C4-2B (cell line): ENCODE measurements around the gene KCNK3.
"Not testable (repeated sequence)": the region's sequence is repeated elsewhere in the genome, so short reads cannot be mapped to it uniquely, and the experiment has no call there.

ENCODE experiments used
- H3K27ac ChIP-seq: fragments of 450-650 bp; 2 replicates; pipeline ENCODE4 v1.5.1; 2017
- ZFX ChIP-seq: fragments of 450-650 bp; IDR thresholded peaks from 2 replicates; pipeline ENCODE4 v1.6.1; 2017
- TF ChIP-seq, protein P1 (sequence below): fragments of 450-650 bp; conservative IDR thresholded peaks from 2 replicates; pipeline ENCODE4 v1.5.1; 2017; ENCODE audit warnings: mild to moderate bottlenecking

KCNK3 gene

DNA sequence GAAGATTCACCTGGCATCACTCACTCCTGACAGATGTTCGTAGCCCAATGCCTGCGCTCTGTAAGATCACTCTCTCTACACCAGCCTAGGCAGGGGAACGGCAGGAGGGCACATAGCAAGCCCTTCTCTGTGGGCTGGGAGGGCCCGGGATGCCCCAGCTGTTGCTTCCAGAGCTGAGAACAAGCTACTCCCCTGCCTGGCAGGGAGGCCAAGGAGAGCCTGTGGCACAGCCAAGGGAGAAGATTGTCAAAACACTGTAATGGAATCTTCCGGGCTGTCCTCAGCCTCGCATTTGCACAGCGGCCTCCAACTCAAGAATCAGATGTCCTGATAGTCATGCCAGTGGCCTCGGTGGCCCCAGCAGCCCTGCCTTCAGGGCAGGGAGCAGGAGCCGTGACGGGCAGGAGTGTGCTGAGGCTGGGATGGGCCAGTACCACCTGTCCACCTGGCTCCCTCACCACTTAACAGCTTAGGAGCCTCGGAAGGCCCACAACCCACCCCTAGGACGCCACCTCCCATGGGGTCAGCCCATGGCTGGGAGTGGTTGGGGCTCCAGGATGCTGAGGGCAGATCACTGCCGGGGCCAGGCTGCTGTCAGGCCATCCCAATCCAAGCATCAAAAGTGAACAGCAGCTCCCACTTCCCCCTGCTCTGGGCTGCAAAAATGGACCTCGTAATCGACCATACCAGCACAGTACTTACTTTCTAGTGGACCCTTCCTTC is 49.7 kb downstream of the KCNK3 start:
- TF ChIP-seq, protein P1, sequence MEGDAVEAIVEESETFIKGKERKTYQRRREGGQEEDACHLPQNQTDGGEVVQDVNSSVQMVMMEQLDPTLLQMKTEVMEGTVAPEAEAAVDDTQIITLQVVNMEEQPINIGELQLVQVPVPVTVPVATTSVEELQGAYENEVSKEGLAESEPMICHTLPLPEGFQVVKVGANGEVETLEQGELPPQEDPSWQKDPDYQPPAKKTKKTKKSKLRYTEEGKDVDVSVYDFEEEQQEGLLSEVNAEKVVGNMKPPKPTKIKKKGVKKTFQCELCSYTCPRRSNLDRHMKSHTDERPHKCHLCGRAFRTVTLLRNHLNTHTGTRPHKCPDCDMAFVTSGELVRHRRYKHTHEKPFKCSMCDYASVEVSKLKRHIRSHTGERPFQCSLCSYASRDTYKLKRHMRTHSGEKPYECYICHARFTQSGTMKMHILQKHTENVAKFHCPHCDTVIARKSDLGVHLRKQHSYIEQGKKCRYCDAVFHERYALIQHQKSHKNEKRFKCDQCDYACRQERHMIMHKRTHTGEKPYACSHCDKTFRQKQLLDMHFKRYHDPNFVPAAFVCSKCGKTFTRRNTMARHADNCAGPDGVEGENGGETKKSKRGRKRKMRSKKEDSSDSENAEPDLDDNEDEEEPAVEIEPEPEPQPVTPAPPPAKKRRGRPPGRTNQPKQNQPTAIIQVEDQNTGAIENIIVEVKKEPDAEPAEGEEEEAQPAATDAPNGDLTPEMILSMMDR: no peak
- no peak for TF ChIP-seq ZFX
- no peak overlapping the region for H3K27ac ChIP-seq

DNA sequence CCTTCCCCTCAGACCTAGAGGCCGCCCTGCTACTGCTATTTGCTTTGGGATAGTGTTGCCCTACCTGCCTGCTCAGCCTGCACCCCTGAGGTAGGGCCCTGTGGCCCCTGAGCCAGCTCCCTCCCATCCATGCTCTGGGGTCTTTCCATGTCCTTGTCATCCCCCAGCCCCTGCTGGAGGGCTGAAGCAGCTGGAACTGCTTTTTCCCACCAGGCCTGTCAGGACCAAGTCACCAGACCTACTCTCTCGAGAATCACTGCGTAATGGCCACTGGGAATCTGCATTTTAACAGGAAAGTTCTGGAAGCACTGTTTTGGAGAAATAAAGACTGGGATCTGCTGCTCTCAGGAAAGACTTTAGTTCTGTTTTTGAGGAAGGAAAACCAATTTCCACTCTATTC is 51.3 kb downstream of the KCNK3 start:
- TF ChIP-seq, protein P1: no peak
- TF ChIP-seq ZFX: no peak
- no peak overlapping the region for H3K27ac ChIP-seq

DNA sequence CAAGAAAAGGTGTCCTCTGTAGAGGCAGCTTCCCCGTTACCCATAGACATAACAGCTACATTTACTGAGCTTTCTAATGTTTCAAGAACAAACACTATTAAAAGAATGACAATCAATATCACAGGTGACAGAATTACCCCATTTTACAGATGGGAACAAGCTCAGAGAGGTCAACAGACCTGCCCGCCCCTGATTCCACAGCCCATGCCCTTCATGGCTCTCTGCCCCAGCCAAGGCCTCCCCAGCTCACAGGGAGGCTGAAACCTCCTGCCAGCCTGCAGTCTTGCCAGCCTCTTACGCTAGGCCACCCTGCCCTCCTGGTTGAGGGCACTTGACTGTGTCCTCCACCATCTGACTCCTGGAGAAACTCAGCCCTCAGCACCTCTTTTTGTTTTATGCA is 52.4 kb downstream of the KCNK3 start:
- TF ChIP-seq, protein P1: no peak
- no peak for TF ChIP-seq ZFX
- no peak overlapping the region for H3K27ac ChIP-seq

DNA sequence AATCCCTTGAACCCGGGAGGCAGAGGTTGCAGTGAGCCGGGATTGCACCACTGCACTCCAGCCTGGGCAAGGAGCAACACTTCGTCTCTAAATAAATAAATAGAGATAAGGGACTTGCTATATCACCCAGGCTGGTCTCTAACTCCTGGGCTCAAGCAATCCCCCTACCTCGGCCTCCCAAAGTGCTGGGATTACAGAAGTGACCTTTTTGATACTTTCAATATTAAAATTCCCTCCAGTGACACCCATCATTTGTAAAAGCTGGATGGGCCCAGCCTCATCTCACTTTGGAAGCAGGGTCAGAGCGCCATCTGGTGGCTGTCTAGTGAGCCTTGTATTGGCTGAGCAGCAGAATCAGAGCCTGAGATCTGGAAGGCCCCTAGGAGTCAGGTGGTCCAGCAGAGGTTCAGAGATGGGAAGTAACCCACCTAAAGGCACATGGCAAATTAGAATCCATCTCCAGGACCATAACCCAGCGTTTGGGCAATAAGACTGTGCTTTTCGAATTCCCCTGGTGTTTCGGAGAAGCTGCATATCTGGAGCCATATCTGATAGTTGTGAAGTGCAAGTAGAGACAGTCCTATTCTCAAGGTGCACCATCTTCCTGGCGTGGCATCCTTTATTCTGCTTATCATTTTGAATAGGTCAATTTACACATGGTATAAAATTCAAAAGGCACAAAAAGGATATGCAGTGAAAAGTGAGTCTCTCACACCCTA is 53.2 kb downstream of the KCNK3 start:
- TF ChIP-seq, protein P1: peak; percentile 92
- no peak for TF ChIP-seq ZFX
- no peak overlapping the region for H3K27ac ChIP-seq

DNA sequence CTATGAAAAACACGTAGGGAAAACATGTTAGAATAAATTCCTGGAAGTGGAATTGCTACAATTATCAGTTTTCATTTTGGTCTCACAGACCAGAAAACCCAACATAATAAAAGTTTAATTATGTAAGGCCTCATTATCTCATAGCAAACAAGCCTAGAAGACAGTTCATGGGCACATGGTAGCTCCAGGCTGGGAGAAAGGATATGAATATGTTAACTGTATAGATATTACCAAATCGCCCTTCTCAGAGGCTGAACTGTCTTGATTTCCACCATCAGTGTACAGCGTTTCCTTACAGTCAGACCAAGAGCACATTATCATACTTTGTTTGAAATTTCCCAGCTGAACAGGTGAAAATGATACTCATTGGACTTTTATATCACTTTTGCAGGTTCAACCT is 54.4 kb downstream of the KCNK3 start:
- TF ChIP-seq ZFX: no peak
- TF ChIP-seq, protein P1: no peak

DNA sequence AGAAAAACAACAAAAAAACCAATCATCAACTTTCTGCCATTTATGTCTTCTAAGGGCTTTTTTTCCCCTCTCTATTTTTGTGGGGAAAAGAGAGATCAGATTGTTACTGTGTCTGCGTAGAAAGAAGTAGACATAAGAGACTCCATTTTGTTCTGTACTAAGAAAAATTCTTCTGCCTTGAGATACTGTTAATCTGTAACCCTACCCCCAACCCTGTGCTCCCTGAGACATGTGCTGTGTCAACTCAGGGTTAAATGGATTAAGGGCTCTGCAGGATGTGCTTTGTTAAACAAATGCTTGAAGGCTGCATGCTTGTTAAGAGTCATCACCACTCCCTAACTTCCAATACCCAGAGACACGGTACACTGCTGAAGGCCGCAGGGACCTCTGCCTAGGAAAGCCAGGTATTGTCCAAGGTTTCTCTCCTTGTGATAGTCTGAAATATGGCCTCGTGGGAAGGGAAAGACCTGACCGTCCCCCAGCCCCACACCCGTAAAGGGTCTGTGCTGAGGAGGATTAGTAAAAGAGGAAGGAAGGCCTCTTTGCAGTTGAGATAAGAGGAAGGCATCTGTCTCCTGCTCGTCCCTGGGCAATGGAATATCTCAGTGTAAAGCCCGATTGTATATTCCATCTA is 57.4 kb downstream of the KCNK3 start:
- not testable (repeated sequence) for H3K27ac ChIP-seq

More for the DNA sequence above, 54.4 kb downstream of the KCNK3 start:
- no peak overlapping the region for H3K27ac ChIP-seq

DNA sequence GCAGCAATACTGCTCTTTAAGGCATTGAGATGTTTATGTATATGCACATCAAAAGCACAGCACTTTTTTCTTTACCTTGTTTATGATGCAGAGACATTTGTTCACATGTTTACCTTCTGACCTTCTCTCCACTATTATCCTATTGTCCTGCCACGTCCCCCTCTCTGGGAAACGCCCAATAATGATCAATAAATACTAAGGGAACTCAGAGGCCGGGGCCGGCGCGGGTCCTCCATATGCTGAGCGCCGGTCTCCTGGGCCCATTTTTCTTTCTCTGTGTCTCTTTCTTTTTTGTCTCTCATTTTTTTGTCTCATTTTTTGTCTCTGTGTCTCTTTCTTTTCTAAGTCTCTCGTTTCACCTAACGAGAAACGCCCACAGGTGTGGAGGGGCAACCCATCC is 57.9 kb downstream of the KCNK3 start:
- not testable (repeated sequence) for H3K27ac ChIP-seq

DNA sequence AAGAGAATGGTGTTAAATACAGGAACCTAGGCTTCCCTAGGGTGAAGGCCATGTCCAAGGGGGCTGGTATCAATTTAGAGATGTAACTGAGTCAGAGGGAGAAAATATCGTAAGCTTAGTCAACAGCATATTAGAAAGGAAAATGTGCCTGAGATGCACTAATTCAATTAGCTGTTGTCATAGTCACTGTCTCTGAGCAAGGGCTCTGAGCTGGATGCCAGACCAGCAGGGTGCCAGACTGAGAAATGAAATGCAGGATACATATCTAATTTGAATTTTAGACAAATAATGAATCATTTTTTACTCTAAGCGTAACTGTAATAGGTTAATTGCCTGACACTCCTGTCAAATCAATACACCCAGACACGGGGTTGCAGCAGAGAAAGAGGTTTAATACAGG is 60.1 kb downstream of the KCNK3 start:
- H3K27ac ChIP-seq: no peak overlapping the region
- TF ChIP-seq, protein P1: no peak
- TF ChIP-seq ZFX: no peak
